ENCODE measurements around the gene GSTM5.

Gene GSTM5

GRCh38 chr1:109669246-109669948, 42.7 kb upstream of the GSTM5 start:
- TF ChIP-seq RAD21 (IDR thresholded peaks at IDR 0.05; ENCODE audit: low read depth), result no peak
- no peak for TF ChIP-seq TAF1 (IDR thresholded peaks at IDR 0.05; ENCODE audit: low read depth)
- no peak for TF ChIP-seq EGR1 (IDR thresholded peaks at IDR 0.05)
- no peak for TF ChIP-seq MAX (IDR thresholded peaks at IDR 0.05)
- no peak for TF ChIP-seq ZBTB7A (IDR thresholded peaks at IDR 0.05; ENCODE audit: low read depth)

- TF ChIP-seq MAX (IDR thresholded peaks at IDR 0.05), result no peak
Measured at GRCh38 chr1:109671067-109671466, 41.0 kb upstream of the GSTM5 start.

- TF ChIP-seq USF1 (IDR thresholded peaks at IDR 0.05) (no peak), FOXM1 (IDR thresholded peaks at IDR 0.05; ENCODE audit: borderline replicate concordance, low read depth) (no peak), CREB1 (IDR thresholded peaks at IDR 0.05; ENCODE audit: low read depth) (no peak), TCF12 (IDR thresholded peaks at IDR 0.05; ENCODE audit: low read depth) (no peak)
Measured at GRCh38 chr1:109677459-109677858, 34.6 kb upstream of the GSTM5 start.

GRCh38 chr1:109687641-109688499, 24.2 kb upstream of the GSTM5 start, which contains the start of gene GSTM1:
GSTM1 (plus strand) TSS chr1:109687817; CDS start chr1:109687874, 57 bp downstream.
- no peak for TF ChIP-seq EGR1 (IDR thresholded peaks at IDR 0.05)
- TF ChIP-seq TAF1 (IDR thresholded peaks at IDR 0.05; ENCODE audit: low read depth), result no peak
- no peak for TF ChIP-seq TCF12 (IDR thresholded peaks at IDR 0.05; ENCODE audit: low read depth)
- no peak for TF ChIP-seq CREB1 (IDR thresholded peaks at IDR 0.05; ENCODE audit: low read depth)
- no peak for TF ChIP-seq TEAD4 (IDR thresholded peaks at IDR 0.05)
- no peak for TF ChIP-seq CEBPB (IDR thresholded peaks at IDR 0.05)
- TF ChIP-seq EP300 (IDR thresholded peaks at IDR 0.05; ENCODE audit: borderline replicate concordance), result no peak
- TF ChIP-seq REST (IDR thresholded peaks at IDR 0.05; ENCODE audit: low read depth), result no peak
- TF ChIP-seq YY1 (IDR thresholded peaks at IDR 0.05; ENCODE audit: low read depth), result no peak
- TF ChIP-seq ZBTB7A (IDR thresholded peaks at IDR 0.05; ENCODE audit: low read depth), result no peak
- TF ChIP-seq RAD21 (IDR thresholded peaks at IDR 0.05; ENCODE audit: low read depth), result no peak
- no peak for TF ChIP-seq NFIC (IDR thresholded peaks at IDR 0.05)
- no peak for TF ChIP-seq USF1 (IDR thresholded peaks at IDR 0.05)
- no peak for TF ChIP-seq FOXM1 (IDR thresholded peaks at IDR 0.05; ENCODE audit: borderline replicate concordance, low read depth)
- no peak for TF ChIP-seq MAX (IDR thresholded peaks at IDR 0.05)

- TF ChIP-seq USF1 (IDR thresholded peaks at IDR 0.05) (no peak), NFIC (IDR thresholded peaks at IDR 0.05) (no peak), TEAD4 (IDR thresholded peaks at IDR 0.05) (no peak), CREB1 (IDR thresholded peaks at IDR 0.05; ENCODE audit: low read depth) (no peak), REST (IDR thresholded peaks at IDR 0.05; ENCODE audit: low read depth) (no peak)
Measured at GRCh38 chr1:109689844-109690405, 22.1 kb upstream of the GSTM5 start.

Measured in Ishikawa (cell line).